SK-N-SH (cell line): ENCODE measurements around the gene KRT222. TPM values are rescaled to one million over a fixed set of nuclear protein-coding genes. Genes with fewer than 3 reads are reported as not detected.

Source experiments
- CTCF ChIA-PET: fragments of 300-600, 350-600 bp; formaldehyde crosslinking; extraction: SDS; loops from one replicate; lab custom pipeline; 2021; lab: Yijun Ruan, JAX
- POLR2A ChIA-PET: fragments of 350-600 bp; sonication (Branson Sonifier 250); formaldehyde crosslinking; extraction: SDS; loops from one replicate; lab custom pipeline; 2020; ENCODE audit warnings: antibody characterized with exemption, inconsistent platforms; lab: Yijun Ruan, JAX
- DNase-seq: peaks from one replicate; pipeline ENCODE4 v3.0.0; 2012
- H2AFZ ChIP-seq: fragments of 200-600 bp; sonication (generic); 2 replicates; pipeline ENCODE4 v1.8.1; 2016; ENCODE audit warnings: antibody characterized with exemption, mild to moderate bottlenecking, low read depth
- H3F3A ChIP-seq: fragments of 200-600 bp; sonication (generic); replicated peaks from 2 replicates; pipeline ENCODE3; 2016; ENCODE audit warnings: antibody characterized with exemption, mild to moderate bottlenecking; ENCODE audit not compliant: insufficient read depth
- H3K27ac ChIP-seq, 2 experiments: fragments of 200-500 bp in 1 of 2; fragments of 200-600 bp in 1 of 2; sonication (Bioruptor generic) in 1 of 2; sonication (generic), shearing (Covaris generic) in 1 of 2; 2 replicates each; pipeline versions ENCODE4 v1.5.1 to v1.6.1; 2014 to 2016; ENCODE audit warnings: low read depth in 2 of 2, inconsistent platforms in 1 of 2, low read length in 1 of 2, mild to moderate bottlenecking in 1 of 2, mixed read lengths in 1 of 2
- H3K27me3 ChIP-seq: fragments of 200-600 bp; sonication (generic), shearing (Covaris generic); 2 replicates; pipeline ENCODE4 v1.6.1; 2016; ENCODE audit warnings: mixed run types; ENCODE audit not compliant: insufficient read depth
- H3K36me3 ChIP-seq, 2 experiments: fragments of 200-500 bp in 1 of 2; fragments of 200-600 bp in 1 of 2; sonication (Bioruptor generic) in 1 of 2; sonication (generic) in 1 of 2; replicated peaks in 1 of 2; 2 replicates each; pipeline versions ENCODE3 to v1.5.1; 2014 to 2016; ENCODE audit warnings: low read length in 1 of 2, mild to moderate bottlenecking in 1 of 2; ENCODE audit not compliant: insufficient read depth in 2 of 2, control insufficient read depth in 1 of 2
- H3K4me1 ChIP-seq, 2 experiments: fragments of 200-500 bp in 1 of 2; fragments of 200-600 bp in 1 of 2; sonication (Bioruptor generic) in 1 of 2; sonication (generic), shearing (Covaris generic) in 1 of 2; 2 replicates each; pipeline versions ENCODE4 v1.5.1 to v1.6.1; 2014 to 2016; ENCODE audit warnings: low read depth in 1 of 2, low read length in 1 of 2, mixed run types in 1 of 2; ENCODE audit not compliant: insufficient read depth in 2 of 2, control insufficient read depth in 1 of 2
- H3K4me2 ChIP-seq: fragments of 200-600 bp; sonication (generic), shearing (Covaris generic); 2 replicates; pipeline ENCODE4 v1.6.1; 2017; ENCODE audit warnings: mixed run types
- H3K4me3 ChIP-seq, 2 experiments: fragments of 200-500 bp in 1 of 2; fragments of 200-600 bp in 1 of 2; sonication (Bioruptor generic) in 1 of 2; sonication (generic), shearing (Covaris generic) in 1 of 2; 2 replicates each; pipeline versions ENCODE4 v1.5.1 to v1.8.1; 2014 to 2016; ENCODE audit warnings: low read depth in 2 of 2, inconsistent platforms in 1 of 2, low read length in 1 of 2, mild to moderate bottlenecking in 1 of 2, mixed read lengths in 1 of 2, moderate library complexity in 1 of 2
- H3K79me2 ChIP-seq: fragments of 200-600 bp; sonication (generic); 2 replicates; pipeline ENCODE4 v1.8.1; 2017; ENCODE audit warnings: mild to moderate bottlenecking; ENCODE audit not compliant: insufficient read depth
- H3K9ac ChIP-seq: fragments of 200-600 bp; sonication (generic); 2 replicates; pipeline ENCODE4 v1.6.1; 2017; ENCODE audit warnings: mixed run types
- H3K9me2 ChIP-seq: fragments of 200-600 bp; sonication (generic); 2 replicates; pipeline ENCODE4 v1.6.1; 2017; ENCODE audit warnings: mixed run types
- H3K9me3 ChIP-seq: fragments of 200-600 bp; sonication (generic); 2 replicates; pipeline ENCODE4 v1.6.1; 2017; ENCODE audit warnings: mixed run types, mild to moderate bottlenecking, moderate library complexity
- H4K20me1 ChIP-seq: fragments of 200-600 bp; sonication (generic); 2 replicates; pipeline ENCODE4 v1.6.1; 2017; ENCODE audit warnings: mild to moderate bottlenecking, mixed run types; ENCODE audit not compliant: insufficient read depth
- EP300 ChIP-seq, 2 experiments: IDR thresholded peaks; 2 replicates each; pipeline versions ENCODE4 v1.4.0 to v1.6.1; 2012; ENCODE audit warnings: borderline replicate concordance in 1 of 2, low read depth in 1 of 2, low read length in 1 of 2
- FOXJ3 ChIP-seq: sonication (generic); formaldehyde crosslinking; IDR thresholded peaks from 2 replicates; pipeline ENCODE4 v1.5.1; 2020; ENCODE audit warnings: mild to moderate bottlenecking, missing genetic modification reagents
- GATA2 ChIP-seq: sonication (generic); formaldehyde crosslinking; IDR thresholded peaks from 2 replicates; pipeline ENCODE4 v1.5.0; 2020; ENCODE audit warnings: mild to moderate bottlenecking, missing genetic modification reagents
- JUND ChIP-seq: IDR thresholded peaks from 2 replicates; pipeline ENCODE4 v1.4.0; 2012
- NFIC ChIP-seq: IDR thresholded peaks from 2 replicates; pipeline ENCODE4 v1.4.0; 2012; ENCODE audit warnings: borderline replicate concordance
- POLR2AphosphoS5 ChIP-seq: IDR thresholded peaks from 2 replicates; pipeline ENCODE4 v1.6.1; 2012; ENCODE audit warnings: low read depth, low read length
- RAD21 ChIP-seq: IDR thresholded peaks from 2 replicates; pipeline ENCODE4 v1.6.1; 2012; ENCODE audit warnings: mild to moderate bottlenecking, low read length
- RCOR1 ChIP-seq: fragments of 150-350 bp; IDR thresholded peaks from 2 replicates; pipeline ENCODE4 v1.6.1; 2017; ENCODE audit warnings: antibody characterized with exemption, low read length
- RXRA ChIP-seq: IDR thresholded peaks from 2 replicates; pipeline ENCODE4 v1.4.0; 2012; ENCODE audit warnings: low read depth, mild to moderate bottlenecking, borderline replicate concordance
- SIN3A ChIP-seq: IDR thresholded peaks from 2 replicates; pipeline ENCODE4 v1.6.1; 2012; ENCODE audit warnings: low read depth, mild to moderate bottlenecking, low read length, moderate library complexity, borderline replicate concordance
- WGBS: methylation state at CpG from one replicate; pipeline ENCODE4 v1.1.6; 2017; ENCODE audit warnings: low lambda C conversion rate; 5-methylcytosine and 5-hydroxymethylcytosine counted together
- polyA plus RNA-seq, 3 experiments: library from polyadenylated mRNA; depleted of rRNA; stranded (reverse); fragments of >200 nt; gene quantifications; 2 replicates each; pipeline ENCODE4 v1.2.3, GENCODE V29; 2012
- TF ChIP-seq, protein P1 (sequence below): fragments of 150-350 bp; IDR thresholded peaks from 2 replicates; pipeline ENCODE4 v1.6.1; 2017; ENCODE audit warnings: antibody characterized with exemption, low read length, low read depth, borderline replicate concordance
- TF ChIP-seq, protein P2 (sequence below): fragments of 200-600 bp; sonication (generic); IDR thresholded peaks from 2 replicates; pipeline ENCODE4 v1.6.1; 2017; ENCODE audit warnings: antibody characterized with exemption, mild to moderate bottlenecking, moderate library complexity
- TF ChIP-seq, protein P3 (sequence below): IDR thresholded peaks from 2 replicates; pipeline ENCODE4 v1.4.0; 2012; ENCODE audit warnings: low read depth, borderline replicate concordance
- TF ChIP-seq, protein P4 (sequence below): IDR thresholded peaks from 2 replicates; pipeline ENCODE4; 2012
- TF ChIP-seq, protein P5 (sequence below): IDR thresholded peaks from 2 replicates; pipeline ENCODE4 v1.6.1; 2012; ENCODE audit warnings: mild to moderate bottlenecking, low read depth, low read length, moderate library complexity

Gene KRT222
- polyA plus RNA-seq, 1 of the 3 experiments (the other 2 are of a cell fraction): not detected

DNA sequence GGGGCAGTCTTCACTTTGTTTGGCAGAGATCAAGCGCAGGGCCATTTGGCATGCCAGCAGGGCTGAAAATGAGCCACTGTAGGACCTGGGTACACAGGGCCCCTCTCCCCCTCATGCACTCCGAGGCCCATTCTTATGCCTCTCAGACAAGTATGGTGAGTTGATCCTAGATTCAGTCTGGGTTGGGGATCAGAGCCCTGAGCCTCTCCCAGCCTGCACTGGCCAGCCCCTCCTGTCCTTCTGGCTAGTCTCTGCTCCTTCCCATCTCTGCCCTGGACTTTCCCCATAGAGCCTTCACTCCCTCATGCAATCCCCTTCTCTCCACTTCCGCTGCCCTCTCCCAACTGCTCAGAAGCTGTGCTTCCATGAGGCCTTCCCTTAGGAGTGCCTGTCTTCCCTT lies 48.4 kb downstream of the KRT222 start:
- H3K27me3 ChIP-seq: peaks cover 51% of the 10 kb centered on the region
- TF ChIP-seq JUND (no peak), NFIC (no peak), GATA2 (CRISPR knock-in tag) (no peak)
- TF ChIP-seq, protein P1, sequence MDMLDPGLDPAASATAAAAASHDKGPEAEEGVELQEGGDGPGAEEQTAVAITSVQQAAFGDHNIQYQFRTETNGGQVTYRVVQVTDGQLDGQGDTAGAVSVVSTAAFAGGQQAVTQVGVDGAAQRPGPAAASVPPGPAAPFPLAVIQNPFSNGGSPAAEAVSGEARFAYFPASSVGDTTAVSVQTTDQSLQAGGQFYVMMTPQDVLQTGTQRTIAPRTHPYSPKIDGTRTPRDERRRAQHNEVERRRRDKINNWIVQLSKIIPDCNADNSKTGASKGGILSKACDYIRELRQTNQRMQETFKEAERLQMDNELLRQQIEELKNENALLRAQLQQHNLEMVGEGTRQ: no peak
- POLR2A ChIA-PET: no interaction called here
- H3F3A ChIP-seq: no peaks in the 10 kb centered on the region
- no peaks in the 10 kb centered on the region for H3K9me2 ChIP-seq
- no peaks in the 10 kb centered on the region for H3K9me3 ChIP-seq
- H3K4me3 ChIP-seq: no peak overlapping the region
- H2AFZ ChIP-seq: no peak overlapping the region
- CTCF ChIA-PET: interaction anchor here (1.7 kb wide), 1 partner anchor 26 kb away, joined by 4 read pairs; no protein-coding TSS in a partner anchor
- no peaks in the 10 kb centered on the region for H3K79me2 ChIP-seq
- peaks cover 0 to 13% of the 10 kb centered on the region in 2 experiments; a peak in 1 of 4 replicates for H3K4me1 ChIP-seq
- H4K20me1 ChIP-seq: no peaks in the 10 kb centered on the region
- DNase-seq: no peak
- 53% methylated on average over 3 of the region's 3 CpGs for WGBS
- H3K9ac ChIP-seq: no peak overlapping the region
- no peaks in the 10 kb centered on the region for H3K36me3 ChIP-seq
- H3K27ac ChIP-seq: no peak overlapping the region
- H3K4me2 ChIP-seq: no peak overlapping the region

DNA sequence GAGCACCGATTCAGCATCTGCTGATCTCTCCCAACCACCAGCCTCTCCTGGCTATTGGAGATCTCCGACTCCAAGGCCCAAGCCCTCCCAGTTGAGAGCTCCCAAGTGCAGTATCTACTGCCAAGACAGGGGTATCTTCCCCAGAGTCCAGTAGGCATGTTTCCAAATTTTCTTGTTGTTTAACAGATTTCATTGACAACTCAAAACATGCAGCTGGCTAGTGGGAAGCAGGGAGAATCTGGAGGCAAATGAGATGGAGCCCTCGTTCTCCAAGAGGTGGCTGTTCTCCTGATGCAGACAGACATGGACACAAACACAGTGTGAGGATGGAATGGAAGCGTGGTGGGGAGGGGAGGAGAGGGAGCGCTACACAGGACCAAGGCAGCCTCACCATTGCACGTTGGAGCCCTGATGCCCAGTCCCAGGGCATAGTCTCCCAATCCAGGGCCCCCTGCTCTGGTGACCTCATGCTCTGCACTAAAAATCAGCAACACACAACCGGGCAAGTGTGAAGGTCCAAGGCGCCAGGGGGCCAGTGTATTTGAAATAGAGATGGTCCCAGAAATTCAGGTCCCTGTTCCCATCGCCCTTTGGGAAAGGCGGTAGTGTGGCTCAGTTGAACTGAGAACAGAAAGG lies 49.0 kb downstream of the KRT222 start:
- Histone ChIP-seq H3K4me3 (no peak overlapping the region; a peak in 1 of 4 replicates), H3K79me2 (no peaks in the 10 kb centered on the region), H3K27ac (no peak overlapping the region), H3K9me2 (no peaks in the 10 kb centered on the region), H4K20me1 (no peaks in the 10 kb centered on the region), H3K9me3 (no peaks in the 10 kb centered on the region), H3K9ac (no peak overlapping the region), H3K4me1 (peaks cover 0 to 13% of the 10 kb centered on the region in 2 experiments; a peak in 1 of 4 replicates), H3K27me3 (peaks cover 51% of the 10 kb centered on the region), H3F3A (no peaks in the 10 kb centered on the region), H3K4me2 (no peak overlapping the region), H2AFZ (no peak overlapping the region), H3K36me3 (no peaks in the 10 kb centered on the region)
- ChIA-PET CTCF (interaction anchor here (0.9 to 1.7 kb wide), 4 partner anchors 9 to 1032 kb away, joined by 3 to 8 read pairs (median 4); no protein-coding TSS in a partner anchor), POLR2A (no interaction called here)
- 70% methylated on average over 8 of the region's 10 CpGs for WGBS
- DNase-seq: no peak
- TF ChIP-seq RCOR1: no peak
- no peak for TF ChIP-seq FOXJ3 (CRISPR knock-in tag)
- TF ChIP-seq, protein P2, sequence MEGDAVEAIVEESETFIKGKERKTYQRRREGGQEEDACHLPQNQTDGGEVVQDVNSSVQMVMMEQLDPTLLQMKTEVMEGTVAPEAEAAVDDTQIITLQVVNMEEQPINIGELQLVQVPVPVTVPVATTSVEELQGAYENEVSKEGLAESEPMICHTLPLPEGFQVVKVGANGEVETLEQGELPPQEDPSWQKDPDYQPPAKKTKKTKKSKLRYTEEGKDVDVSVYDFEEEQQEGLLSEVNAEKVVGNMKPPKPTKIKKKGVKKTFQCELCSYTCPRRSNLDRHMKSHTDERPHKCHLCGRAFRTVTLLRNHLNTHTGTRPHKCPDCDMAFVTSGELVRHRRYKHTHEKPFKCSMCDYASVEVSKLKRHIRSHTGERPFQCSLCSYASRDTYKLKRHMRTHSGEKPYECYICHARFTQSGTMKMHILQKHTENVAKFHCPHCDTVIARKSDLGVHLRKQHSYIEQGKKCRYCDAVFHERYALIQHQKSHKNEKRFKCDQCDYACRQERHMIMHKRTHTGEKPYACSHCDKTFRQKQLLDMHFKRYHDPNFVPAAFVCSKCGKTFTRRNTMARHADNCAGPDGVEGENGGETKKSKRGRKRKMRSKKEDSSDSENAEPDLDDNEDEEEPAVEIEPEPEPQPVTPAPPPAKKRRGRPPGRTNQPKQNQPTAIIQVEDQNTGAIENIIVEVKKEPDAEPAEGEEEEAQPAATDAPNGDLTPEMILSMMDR: no peak
- TF ChIP-seq, protein P3, sequence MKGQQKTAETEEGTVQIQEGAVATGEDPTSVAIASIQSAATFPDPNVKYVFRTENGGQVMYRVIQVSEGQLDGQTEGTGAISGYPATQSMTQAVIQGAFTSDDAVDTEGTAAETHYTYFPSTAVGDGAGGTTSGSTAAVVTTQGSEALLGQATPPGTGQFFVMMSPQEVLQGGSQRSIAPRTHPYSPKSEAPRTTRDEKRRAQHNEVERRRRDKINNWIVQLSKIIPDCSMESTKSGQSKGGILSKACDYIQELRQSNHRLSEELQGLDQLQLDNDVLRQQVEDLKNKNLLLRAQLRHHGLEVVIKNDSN: no peak
- TF ChIP-seq, protein P4, sequence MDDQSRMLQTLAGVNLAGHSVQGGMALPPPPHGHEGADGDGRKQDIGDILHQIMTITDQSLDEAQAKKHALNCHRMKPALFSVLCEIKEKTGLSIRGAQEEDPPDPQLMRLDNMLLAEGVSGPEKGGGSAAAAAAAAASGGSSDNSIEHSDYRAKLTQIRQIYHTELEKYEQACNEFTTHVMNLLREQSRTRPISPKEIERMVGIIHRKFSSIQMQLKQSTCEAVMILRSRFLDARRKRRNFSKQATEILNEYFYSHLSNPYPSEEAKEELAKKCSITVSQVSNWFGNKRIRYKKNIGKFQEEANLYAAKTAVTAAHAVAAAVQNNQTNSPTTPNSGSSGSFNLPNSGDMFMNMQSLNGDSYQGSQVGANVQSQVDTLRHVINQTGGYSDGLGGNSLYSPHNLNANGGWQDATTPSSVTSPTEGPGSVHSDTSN: no peak
- TF ChIP-seq RXRA: no peak
- TF ChIP-seq SIN3A: no peak
- TF ChIP-seq POLR2AphosphoS5: no peak
- no peak for TF ChIP-seq EP300 (IDR thresholded peaks at IDR 0.05; ENCODE audit: borderline replicate concordance in 1 of 2, low read depth in 1 of 2, low read length in 1 of 2)
- TF ChIP-seq, protein P1: no peak
- TF ChIP-seq RAD21: no peak
- TF ChIP-seq, protein P5, sequence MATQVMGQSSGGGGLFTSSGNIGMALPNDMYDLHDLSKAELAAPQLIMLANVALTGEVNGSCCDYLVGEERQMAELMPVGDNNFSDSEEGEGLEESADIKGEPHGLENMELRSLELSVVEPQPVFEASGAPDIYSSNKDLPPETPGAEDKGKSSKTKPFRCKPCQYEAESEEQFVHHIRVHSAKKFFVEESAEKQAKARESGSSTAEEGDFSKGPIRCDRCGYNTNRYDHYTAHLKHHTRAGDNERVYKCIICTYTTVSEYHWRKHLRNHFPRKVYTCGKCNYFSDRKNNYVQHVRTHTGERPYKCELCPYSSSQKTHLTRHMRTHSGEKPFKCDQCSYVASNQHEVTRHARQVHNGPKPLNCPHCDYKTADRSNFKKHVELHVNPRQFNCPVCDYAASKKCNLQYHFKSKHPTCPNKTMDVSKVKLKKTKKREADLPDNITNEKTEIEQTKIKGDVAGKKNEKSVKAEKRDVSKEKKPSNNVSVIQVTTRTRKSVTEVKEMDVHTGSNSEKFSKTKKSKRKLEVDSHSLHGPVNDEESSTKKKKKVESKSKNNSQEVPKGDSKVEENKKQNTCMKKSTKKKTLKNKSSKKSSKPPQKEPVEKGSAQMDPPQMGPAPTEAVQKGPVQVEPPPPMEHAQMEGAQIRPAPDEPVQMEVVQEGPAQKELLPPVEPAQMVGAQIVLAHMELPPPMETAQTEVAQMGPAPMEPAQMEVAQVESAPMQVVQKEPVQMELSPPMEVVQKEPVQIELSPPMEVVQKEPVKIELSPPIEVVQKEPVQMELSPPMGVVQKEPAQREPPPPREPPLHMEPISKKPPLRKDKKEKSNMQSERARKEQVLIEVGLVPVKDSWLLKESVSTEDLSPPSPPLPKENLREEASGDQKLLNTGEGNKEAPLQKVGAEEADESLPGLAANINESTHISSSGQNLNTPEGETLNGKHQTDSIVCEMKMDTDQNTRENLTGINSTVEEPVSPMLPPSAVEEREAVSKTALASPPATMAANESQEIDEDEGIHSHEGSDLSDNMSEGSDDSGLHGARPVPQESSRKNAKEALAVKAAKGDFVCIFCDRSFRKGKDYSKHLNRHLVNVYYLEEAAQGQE: no peak
